LHCN-M2 (cell line): Measurements from ENCODE around the gene ACSM3. TPM values are rescaled to one million over a fixed set of nuclear protein-coding genes. Genes with fewer than 3 reads are reported as not detected.
"Not testable (repeated sequence)": the region's sequence is repeated elsewhere in the genome, so short reads cannot be mapped to it uniquely, and the experiment has no call there.

ENCODE experiments used
- DNase-seq: peaks from one replicate; pipeline ENCODE4 v3.0.0-alpha.2; 2012; ENCODE audit warnings: low read depth
- polyA plus RNA-seq: library from polyadenylated mRNA; unstranded; fragments of >200 nt; gene quantifications from one replicate; pipeline ENCODE4 v1.2.1, GENCODE V29; 2012; ENCODE audit warnings: missing spikeins
- total RNA-seq: library from RNA; depleted of rRNA; stranded (reverse); fragments of >200 nt; gene quantifications from 2 replicates; pipeline ENCODE4 v1.2.3, GENCODE V29; 2014; rRNA removed

ACSM3 gene
- total RNA-seq = 0.77 TPM in 1 of 2 replicates, not detected in the other
- 0.22 TPM for polyA plus RNA-seq

GRCh38 chr16:20763461-20764232, at the start of gene ACSM3:
ACSM3 (plus strand) TSS chr16:20764014; CDS start chr16:20770035, 6,021 bp downstream.
- peak; percentile 51 for DNase-seq

- DNase-seq = not testable (repeated sequence)
Measured at GRCh38 chr16:20717718-20718117, 46.1 kb upstream of the ACSM3 start.

GRCh38 chr16:20720251-20720650, 43.6 kb upstream of the ACSM3 start:
- no peak for DNase-seq

- no peak for DNase-seq
Measured at GRCh38 chr16:20726661-20727060, 37.2 kb upstream of the ACSM3 start.

- DNase-seq = no peak
Measured at GRCh38 chr16:20727181-20727580, 36.6 kb upstream of the ACSM3 start.

GRCh38 chr16:20729141-20729540, 34.7 kb upstream of the ACSM3 start:
- DNase-seq = no peak

- no peak for DNase-seq
Measured at GRCh38 chr16:20734056-20734455, 29.8 kb upstream of the ACSM3 start.

- DNase-seq = no peak
Measured at GRCh38 chr16:20734782-20735181, 29.0 kb upstream of the ACSM3 start.

GRCh38 chr16:20735490-20735889, 28.3 kb upstream of the ACSM3 start:
- DNase-seq = no peak

- peak; percentile 19 for DNase-seq
Measured at GRCh38 chr16:20740007-20740883, 23.6 kb upstream of the ACSM3 start.

GRCh38 chr16:20740901-20741521, 22.8 kb upstream of the ACSM3 start:
- peak; percentile 66 for DNase-seq

- peak; percentile 92 for DNase-seq
Measured at GRCh38 chr16:20741554-20742285, 22.1 kb upstream of the ACSM3 start, which contains the start of gene THUMPD1. THUMPD1 (minus strand) TSS chr16:20741818; CDS start chr16:20741739, 79 bp downstream.

GRCh38 chr16:20743591-20743990, 20.2 kb upstream of the ACSM3 start:
- DNase-seq = no peak

GRCh38 chr16:20744922-20745440, 18.8 kb upstream of the ACSM3 start:
- no peak for DNase-seq

GRCh38 chr16:20746461-20746860, 17.4 kb upstream of the ACSM3 start:
- DNase-seq = no peak

- no peak for DNase-seq
Measured at GRCh38 chr16:20747030-20747816, 16.6 kb upstream of the ACSM3 start.

- DNase-seq = no peak
Measured at GRCh38 chr16:20749474-20749873, 14.3 kb upstream of the ACSM3 start.

GRCh38 chr16:20750558-20750957, 13.3 kb upstream of the ACSM3 start:
- DNase-seq = no peak

- DNase-seq = no peak
Measured at GRCh38 chr16:20753727-20754126, 10.1 kb upstream of the ACSM3 start.

GRCh38 chr16:20755238-20755637, 8.6 kb upstream of the ACSM3 start:
- DNase-seq = no peak
